HepG2 (cell line): ENCODE measurements around the gene STYXL1. TPM values are rescaled to one million over a fixed set of nuclear protein-coding genes. Genes with fewer than 3 reads are reported as not detected.

Source experiments
- ATAC-seq: fragments of 200-7000 bp; cut with Tn5 transposase; 3 replicates; pipeline ENCODE4 v1.9.1; 2020; ENCODE audit warnings: mild to moderate bottlenecking, moderate library complexity
- BruUV-seq: library from RNA; stranded (reverse); fragments of 400-500 nt; replicated peaks from 2 replicates; lab custom pipeline; 2021; lab: Mats Ljungman, UMichigan
- CTCF ChIA-PET: fragments of 300-600 bp; formaldehyde crosslinking; extraction: SDS; loops from one replicate; lab custom pipeline; 2021; ENCODE audit warnings: low total read pairs, inconsistent platforms, low intra/inter-chr PET ratio; lab: Yijun Ruan, JAX
- POLR2A ChIA-PET: fragments of 350-600 bp; sonication (Branson Sonifier 250); formaldehyde crosslinking; loops from one replicate; lab custom pipeline; 2020; ENCODE audit warnings: antibody characterized with exemption, inconsistent platforms; lab: Yijun Ruan, JAX
- DNase-seq: peaks from one replicate; pipeline ENCODE4 v3.0.0-alpha.2; 2015; ENCODE audit warnings: low spot score
- FAIRE-seq: peaks from 3 replicates; lab custom pipeline; 2011; peaks lifted over from hg19 to GRCh38; lab: Jason Lieb, UNC
- H2AFZ ChIP-seq: one replicate; pipeline ENCODE4 v1.6.1; 2011; ENCODE audit warnings: low read length, inconsistent platforms
- H3K27ac ChIP-seq: fragments of 300-600 bp; 3 replicates; pipeline ENCODE4 v1.8.0; 2011; ENCODE audit warnings: mixed run types, mild to moderate bottlenecking, mixed read lengths, low read length, inconsistent platforms; ENCODE audit not compliant: insufficient read depth; ENCODE audit errors: extremely low read length
- H3K27me3 ChIP-seq, 2 experiments: fragments of 200-600 bp in 1 of 2; 2 replicates in 1 of 2; 3 replicates in 1 of 2; pipeline versions ENCODE4 v1.6.0 to v1.8.0; 2011; ENCODE audit warnings: low read length in 2 of 2, mild to moderate bottlenecking in 2 of 2, moderate library complexity in 2 of 2, inconsistent platforms in 1 of 2; ENCODE audit not compliant: insufficient read depth in 2 of 2, control insufficient read depth in 1 of 2
- H3K36me3 ChIP-seq, 2 experiments: fragments of 200-600 bp in 1 of 2; replicated peaks in 1 of 2; 2 replicates in 1 of 2; 3 replicates in 1 of 2; pipeline versions ENCODE4 v1.5.1 to v1.8.0; 2011; ENCODE audit warnings: low read length in 2 of 2, inconsistent platforms in 1 of 2; ENCODE audit not compliant: insufficient read depth in 2 of 2, control insufficient read depth in 1 of 2
- H3K4me1 ChIP-seq: 2 replicates; pipeline ENCODE4 v1.5.1; 2012; ENCODE audit warnings: low read length, inconsistent platforms; ENCODE audit not compliant: insufficient read depth
- H3K4me2 ChIP-seq: 2 replicates; pipeline ENCODE4 v1.6.0; 2011; ENCODE audit warnings: low read depth, low read length, inconsistent platforms
- H3K4me3 ChIP-seq, 3 experiments: fragments of 200-600 bp in 1 of 3; sonication (generic), shearing (Covaris generic) in 1 of 3; replicated peaks in 1 of 3; 2 replicates each; pipeline ENCODE4 v1.5.1; 2011 to 2016; ENCODE audit warnings: low read length in 3 of 3, inconsistent platforms in 2 of 3, low read depth in 2 of 3, mild to moderate bottlenecking in 2 of 3, control low read depth in 1 of 3, mixed read lengths in 1 of 3; ENCODE audit not compliant: insufficient read depth in 1 of 3
- H3K79me2 ChIP-seq: one replicate; pipeline ENCODE4 v1.6.1; 2011; ENCODE audit warnings: low read length, inconsistent platforms; ENCODE audit not compliant: insufficient read depth
- H3K9ac ChIP-seq: 2 replicates; pipeline ENCODE4 v1.6.0; 2011; ENCODE audit warnings: mild to moderate bottlenecking, low read depth, low read length, inconsistent platforms; ENCODE audit not compliant: insufficient read depth
- H3K9me3 ChIP-seq: 2 replicates; pipeline ENCODE4 v1.5.1; 2012; ENCODE audit warnings: mild to moderate bottlenecking, low read length
- H4K20me1 ChIP-seq: 2 replicates; pipeline ENCODE4 v1.6.0; 2011; ENCODE audit warnings: inconsistent platforms, mild to moderate bottlenecking, low read length, moderate library complexity; ENCODE audit not compliant: insufficient read depth
- AGO2 ChIP-seq: fragments of 200-400 bp; formaldehyde crosslinking; optimal IDR thresholded peaks from 2 replicates; pipeline ENCODE3; 2017; ENCODE audit warnings: mild to moderate bottlenecking, low read depth, low read length, moderate library complexity
- CBFB ChIP-seq: sonication (generic); formaldehyde crosslinking; IDR thresholded peaks from 2 replicates; pipeline ENCODE4 v1.4.0; 2020; ENCODE audit warnings: missing genetic modification reagents
- KLF13 ChIP-seq: sonication (generic); formaldehyde crosslinking; IDR thresholded peaks from 2 replicates; pipeline ENCODE4 v1.4.0; 2020; ENCODE audit warnings: mild to moderate bottlenecking, missing genetic modification reagents
- RFXAP ChIP-seq: sonication (generic); formaldehyde crosslinking; IDR thresholded peaks from 2 replicates; pipeline ENCODE4 v1.4.0; 2020; ENCODE audit warnings: missing genetic modification reagents, borderline replicate concordance
- SNRNP70 ChIP-seq: fragments of 200-400 bp; formaldehyde crosslinking; IDR thresholded peaks from 2 replicates; pipeline ENCODE4 v1.6.1; 2017; ENCODE audit warnings: mild to moderate bottlenecking, low read depth, low read length, moderate library complexity
- TRIM24 ChIP-seq: sonication (generic); formaldehyde crosslinking; IDR thresholded peaks from 2 replicates; pipeline ENCODE4 v1.8.0; 2022; ENCODE audit warnings: mild to moderate bottlenecking, missing genetic modification reagents
- U2AF1 ChIP-seq: fragments of 200-400 bp; formaldehyde crosslinking; optimal IDR thresholded peaks from 2 replicates; pipeline ENCODE3; 2017; ENCODE audit warnings: mild to moderate bottlenecking, low read depth, low read length
- ZNF121 ChIP-seq: sonication (generic); formaldehyde crosslinking; IDR thresholded peaks from 2 replicates; pipeline ENCODE4 v1.5.0; 2020; ENCODE audit warnings: mild to moderate bottlenecking, missing genetic modification reagents
- ZNF446 ChIP-seq: sonication (generic); formaldehyde crosslinking; IDR thresholded peaks from 2 replicates; pipeline ENCODE4 v1.5.0; 2020; ENCODE audit warnings: mild to moderate bottlenecking, missing genetic modification reagents
- ZNF619 ChIP-seq: sonication (generic); formaldehyde crosslinking; IDR thresholded peaks from 2 replicates; pipeline ENCODE4 v1.4.0; 2020; ENCODE audit warnings: mild to moderate bottlenecking, missing genetic modification reagents
- WGBS: methylation state at CpG from one replicate; pipeline ENCODE4 v1.1.6; 2017; ENCODE audit warnings: low lambda C conversion rate; 5-methylcytosine and 5-hydroxymethylcytosine counted together
- in situ Hi-C: cut with HindIII; loops from 2 replicates; pipeline ENCODE4 v1.10.0; 2017; ENCODE audit warnings: low pct_unique_long_range_greater_than_20kb; ENCODE audit not compliant: extremely low pct_ligation_motif_present
- intact Hi-C: fragments of 100-400 bp; cut with micrococcal nuclease; formaldehyde crosslinking; loops from one replicate; pipeline ENCODE4 v1.10.0; 2022; ENCODE audit not compliant: unreplicated experiment
- polyA plus RNA-seq, 8 experiments: library from polyadenylated mRNA; depleted of rRNA in 3 of 8; stranded (reverse) in 7 of 8; unstranded in 1 of 8; fragments of >200 nt; fragmentation: Illumina TruSeq in 4 of 8; extraction: Trizol in 4 of 8; gene quantifications; 2 replicates each; pipeline versions ENCODE4 v1.2.1 to v1.2.3, GENCODE V29; 2011 to 2016; ENCODE audit warnings: low read depth in 4 of 8, missing spikeins in 1 of 8, mixed read lengths in 1 of 8; ENCODE audit not compliant: insufficient read depth in 1 of 8
- total RNA-seq, 5 experiments: library from RNA; depleted of rRNA; stranded (reverse); fragments of >200 nt; fragmentation: Illumina TruSeq; extraction: Trizol; gene quantifications; 2 replicates each; pipeline ENCODE4 v1.2.3, GENCODE V29; 2016; ENCODE audit warnings: low read depth in 1 of 5
- TF ChIP-seq, protein P1 (sequence below): IDR thresholded peaks from 2 replicates; pipeline ENCODE4 v1.6.1; 2016; ENCODE audit warnings: missing biosample characterization, missing genetic modification reagents, low read depth
- TF ChIP-seq, protein P2 (sequence below): sonication (generic); formaldehyde crosslinking; IDR thresholded peaks from 2 replicates; pipeline ENCODE4 v1.5.0; 2020; ENCODE audit warnings: missing genetic modification reagents

The STYXL1 gene
- total and polyA plus RNA-seq, 2 of the 13 experiments (the other 11 are each of a cell fraction or from before 2014, with no cell fraction given) = 23.9 to 38.3 TPM

DNA sequence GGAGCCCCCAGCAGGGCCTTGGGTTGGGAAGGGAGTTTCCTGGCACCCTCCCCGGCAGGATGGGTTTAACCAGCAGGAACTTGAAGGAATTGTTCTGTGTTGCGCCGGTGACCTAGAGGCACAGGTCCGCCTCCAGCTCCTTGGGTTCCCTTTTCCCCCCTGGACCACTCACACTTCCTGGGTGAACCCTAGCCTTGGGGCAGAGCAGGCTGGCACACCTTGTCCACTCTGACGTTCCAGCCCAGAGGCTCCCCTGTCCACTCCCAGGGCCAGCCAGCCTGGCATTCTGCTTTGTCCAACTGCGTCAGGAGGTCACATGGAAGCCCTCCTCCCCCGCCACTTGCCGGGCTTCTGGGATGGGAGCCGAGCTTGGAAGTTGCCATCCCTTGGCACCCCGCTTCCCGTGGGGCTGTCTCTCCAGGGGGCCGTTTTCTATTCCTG lies 79.2 kb downstream of the STYXL1 start:
- in situ Hi-C loops = no loop called here
- DNase-seq = no peak
- no peak overlapping the region for H3K4me2 ChIP-seq
- H3K4me3 ChIP-seq = no peak overlapping the region
- 91% methylated on average over 6 of the region's 12 CpGs for WGBS
- H3K4me1 ChIP-seq = peaks cover 33% of the 10 kb centered on the region
- peaks cover 34 to 83% of the 10 kb centered on the region in 2 experiments for H3K36me3 ChIP-seq
- ATAC-seq = no peak
- BruUV-seq = no TSS peak
- TF ChIP-seq U2AF1 (no peak), AGO2 (peak; percentile 27)
- peaks cover 55% of the 10 kb centered on the region for H4K20me1 ChIP-seq
- no peaks in the 10 kb centered on the region for H3K9me3 ChIP-seq
- no peak overlapping the region for H3K9ac ChIP-seq
- POLR2A ChIA-PET = no interaction called here
- no peaks in the 10 kb centered on the region for H3K27me3 ChIP-seq
- CTCF ChIA-PET = no interaction called here
- H3K79me2 ChIP-seq = peaks cover 34% of the 10 kb centered on the region
- no peak overlapping the region for H2AFZ ChIP-seq
- no peak overlapping the region for H3K27ac ChIP-seq
- intact Hi-C loops = no loop called here
- no peak for FAIRE-seq

DNA sequence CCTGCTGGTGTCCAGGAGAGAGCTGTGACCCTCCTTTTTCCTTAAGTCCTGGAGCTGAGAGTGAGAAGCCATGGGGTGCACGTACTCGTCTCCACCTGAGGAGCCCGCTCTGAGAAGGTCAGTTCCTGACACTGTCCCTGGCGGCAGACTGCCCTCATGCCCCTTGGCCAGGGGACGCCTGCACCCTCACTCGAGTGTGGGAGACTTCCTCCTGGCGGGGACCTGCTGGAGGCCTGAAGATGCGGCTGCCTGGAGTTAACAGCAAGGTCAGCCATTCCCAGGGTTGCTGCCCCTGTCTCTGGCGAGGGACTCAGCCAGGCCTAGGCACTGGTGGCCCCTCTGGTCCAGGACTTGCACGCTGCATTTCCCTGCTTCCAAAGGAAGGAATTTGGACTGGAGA lies 79.8 kb downstream of the STYXL1 start:
- DNase-seq (no peak), ATAC-seq (no peak), FAIRE-seq (no peak)
- peaks cover 39% of the 10 kb centered on the region for H3K79me2 ChIP-seq
- 88% methylated on average over 5 of the region's 10 CpGs for WGBS
- H3K27me3 ChIP-seq = no peaks in the 10 kb centered on the region
- no peak overlapping the region for H3K9ac ChIP-seq
- ChIA-PET CTCF (no interaction called here), POLR2A (no interaction called here)
- peaks cover 39 to 84% of the 10 kb centered on the region in 2 experiments for H3K36me3 ChIP-seq
- no TSS peak for BruUV-seq
- H3K4me3 ChIP-seq = no peak overlapping the region
- intact Hi-C loops = no loop called here
- in situ Hi-C loops = no loop called here
- H3K4me2 ChIP-seq = no peak overlapping the region
- peaks cover 39% of the 10 kb centered on the region for H3K4me1 ChIP-seq
- H3K27ac ChIP-seq = no peak overlapping the region
- no peaks in the 10 kb centered on the region for H3K9me3 ChIP-seq
- no peak overlapping the region for H2AFZ ChIP-seq
- H4K20me1 ChIP-seq = peaks cover 61% of the 10 kb centered on the region
- TF ChIP-seq TRIM24 (CRISPR knock-in tag) = no peak
- TF ChIP-seq, protein P1, sequence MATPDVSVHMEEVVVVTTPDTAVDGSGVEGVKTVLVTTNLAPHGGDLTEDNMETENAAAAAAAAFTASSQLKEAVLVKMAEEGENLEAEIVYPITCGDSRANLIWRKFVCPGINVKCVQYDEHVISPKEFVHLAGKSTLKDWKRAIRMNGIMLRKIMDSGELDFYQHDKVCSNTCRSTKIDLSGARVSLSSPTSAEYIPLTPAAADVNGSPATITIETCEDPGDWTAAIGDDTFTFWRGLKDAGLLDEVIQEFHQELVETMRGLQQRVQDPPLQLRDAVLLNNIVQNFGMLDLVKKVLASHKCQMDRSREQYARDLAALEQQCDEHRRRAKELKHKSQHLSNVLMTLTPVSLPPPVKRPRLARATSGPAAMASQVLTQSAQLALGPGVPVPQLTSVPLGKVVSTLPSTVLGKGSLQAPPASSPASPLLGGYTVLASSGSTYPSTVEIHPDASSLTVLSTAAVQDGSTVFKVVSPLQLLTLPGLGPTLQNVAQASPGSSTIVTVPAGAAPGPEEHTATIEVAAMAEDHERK (CRISPR knock-in tag) = no peak
- no peak for TF ChIP-seq ZNF121 (CRISPR knock-in tag)
- TF ChIP-seq ZNF619 (CRISPR knock-in tag) = no peak
- TF ChIP-seq CBFB (CRISPR knock-in tag) = no peak
- TF ChIP-seq, protein P2, sequence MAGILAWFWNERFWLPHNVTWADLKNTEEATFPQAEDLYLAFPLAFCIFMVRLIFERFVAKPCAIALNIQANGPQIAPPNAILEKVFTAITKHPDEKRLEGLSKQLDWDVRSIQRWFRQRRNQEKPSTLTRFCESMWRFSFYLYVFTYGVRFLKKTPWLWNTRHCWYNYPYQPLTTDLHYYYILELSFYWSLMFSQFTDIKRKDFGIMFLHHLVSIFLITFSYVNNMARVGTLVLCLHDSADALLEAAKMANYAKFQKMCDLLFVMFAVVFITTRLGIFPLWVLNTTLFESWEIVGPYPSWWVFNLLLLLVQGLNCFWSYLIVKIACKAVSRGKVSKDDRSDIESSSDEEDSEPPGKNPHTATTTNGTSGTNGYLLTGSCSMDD (CRISPR knock-in tag) = no peak
- TF ChIP-seq SNRNP70 = no peak
- TF ChIP-seq ZNF446 = no peak
- TF ChIP-seq RFXAP (CRISPR knock-in tag) = no peak
- TF ChIP-seq KLF13 = no peak
